Cardiac fibroblast (primary cell): ENCODE data around the gene PLA2G4B.

Experiments used
- DNase-seq, 2 donors: peaks; one replicate each; pipeline versions ENCODE4 v3.0.0 to v3.0.0-alpha.2; 2010; ENCODE audit warnings: low read depth in 2 of 2
- H3K4me3 ChIP-seq, 2 donors: replicated peaks in 1 of 2; 1 replicate in 1 of 2; 2 replicates in 1 of 2; pipeline ENCODE4 v1.5.1; 2011; ENCODE audit warnings: low read depth in 2 of 2, low read length in 2 of 2, mild to moderate bottlenecking in 2 of 2, moderate library complexity in 1 of 2
- CTCF ChIP-seq: IDR thresholded peaks from one replicate; pipeline ENCODE4 v1.5.1; 2011; ENCODE audit warnings: low read depth, mild to moderate bottlenecking, low read length, inconsistent platforms

PLA2G4B gene

DNA sequence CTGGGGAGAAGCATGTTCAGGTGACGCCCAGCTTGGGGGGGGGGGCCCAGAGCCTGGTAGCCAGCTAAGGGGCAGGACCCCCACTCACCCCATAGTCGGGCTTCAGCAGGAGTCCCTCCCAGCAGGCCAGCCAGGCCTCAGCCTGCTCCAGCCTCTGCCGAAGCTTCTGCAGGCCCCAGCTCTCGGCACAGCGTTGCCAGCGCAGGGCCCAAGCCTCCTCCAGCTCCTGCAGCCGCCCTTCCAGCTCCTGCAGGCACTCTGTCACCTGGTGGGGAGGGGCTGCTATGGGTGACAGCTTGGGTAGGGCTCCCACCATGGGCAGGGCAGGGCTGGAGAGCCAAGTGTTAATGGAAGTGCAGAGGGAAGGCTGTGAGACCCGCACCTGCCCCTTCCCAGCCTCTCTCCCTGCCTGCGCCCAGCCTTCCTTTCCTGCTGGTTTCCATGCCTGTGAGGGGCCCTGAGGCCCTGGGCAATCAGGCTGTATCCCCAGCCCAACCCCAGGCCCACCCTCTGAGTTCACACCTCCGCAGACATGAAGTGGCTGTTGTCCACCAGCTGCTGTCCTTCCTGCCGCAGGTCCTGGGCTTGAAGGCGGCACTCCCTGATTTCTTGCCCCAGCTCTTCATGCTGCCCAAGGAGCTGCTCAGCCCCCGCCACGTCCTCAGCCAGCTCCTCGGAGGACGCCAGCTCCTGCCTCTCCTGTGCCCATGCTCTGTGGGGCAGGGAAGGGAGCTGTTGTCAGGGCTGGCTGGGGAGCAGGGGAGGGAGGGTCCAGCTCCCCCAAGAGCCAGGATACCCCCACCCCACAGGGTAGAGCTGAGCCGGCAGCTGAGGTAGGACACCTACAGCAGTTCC is 14.3 kb downstream of the PLA2G4B start:
- H3K4me3 ChIP-seq: no peak overlapping the region
- no peak for DNase-seq
- TF ChIP-seq CTCF: no peak

GRCh38 chr15:41853831-41854230 is 15.2 kb downstream of the PLA2G4B start:
- no peak overlapping the region for H3K4me3 ChIP-seq
- no peak for TF ChIP-seq CTCF

GRCh38 chr15:41854443-41854842 is 15.8 kb downstream of the PLA2G4B start:
- no peak for TF ChIP-seq CTCF
- no peak for DNase-seq

More at GRCh38 chr15:41853831-41854230, 15.2 kb downstream of the PLA2G4B start:
- DNase-seq: no peak

GRCh38 chr15:41855261-41855961 is 16.8 kb downstream of the PLA2G4B start:
- H3K4me3 ChIP-seq: no peak overlapping the region
- no peak for DNase-seq
- TF ChIP-seq CTCF: no peak

More at GRCh38 chr15:41854443-41854842, 15.8 kb downstream of the PLA2G4B start:
- no peak overlapping the region for H3K4me3 ChIP-seq

DNA sequence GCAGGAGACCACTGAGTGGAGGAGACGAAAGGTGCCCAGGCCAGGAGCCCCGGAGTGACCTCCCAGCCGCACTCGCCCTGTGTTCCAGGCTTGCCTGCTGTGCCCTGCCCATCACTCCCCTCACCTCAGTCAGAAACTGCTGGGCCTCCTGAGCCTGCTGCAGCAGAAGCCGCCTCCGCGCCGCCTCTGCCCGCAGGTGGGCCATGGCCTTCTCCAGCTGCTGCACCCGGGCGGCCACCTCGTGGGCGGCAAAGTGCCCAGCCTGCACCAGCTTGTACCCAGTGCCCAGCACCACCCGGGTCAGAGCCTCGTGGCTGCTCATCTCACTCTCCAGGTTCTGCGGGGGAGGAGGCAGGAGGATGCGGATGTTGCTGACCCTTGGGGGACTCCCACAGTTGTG is 17.6 kb downstream of the PLA2G4B start:
- no peak overlapping the region for H3K4me3 ChIP-seq
- no peak for DNase-seq
- no peak for TF ChIP-seq CTCF

- DNase-seq: no peak
- no peak overlapping the region for H3K4me3 ChIP-seq
Measured at GRCh38 chr15:41856716-41857115, 18.1 kb downstream of the PLA2G4B start.

More at GRCh38 chr15:41856716-41857115, 18.1 kb downstream of the PLA2G4B start:
- TF ChIP-seq CTCF: no peak
